HEK293 (cell line): ENCODE results near the gene SLC25A44.

Experiments
- CTCF ChIP-seq: fragments of 450-650 bp; formaldehyde crosslinking; IDR thresholded peaks from 2 replicates; pipeline ENCODE4 v1.5.1; 2016; ENCODE audit warnings: missing biosample characterization, missing genetic modification characterization
- KLF1 ChIP-seq: fragments of 450-650 bp; formaldehyde crosslinking; IDR thresholded peaks from 2 replicates; pipeline ENCODE4 v1.5.1; 2016; ENCODE audit warnings: missing biosample characterization, missing genetic modification characterization
- PRDM10 ChIP-seq: fragments of 450-650 bp; formaldehyde crosslinking; IDR thresholded peaks from 2 replicates; pipeline ENCODE4 v1.5.1; 2016; ENCODE audit warnings: missing biosample characterization, missing genetic modification characterization
- YY1 ChIP-seq: fragments of 450-650 bp; formaldehyde crosslinking; IDR thresholded peaks from 2 replicates; pipeline ENCODE4 v1.5.1; 2018; ENCODE audit warnings: missing biosample characterization, missing genetic modification characterization
- ZNF169 ChIP-seq: fragments of 450-650 bp; formaldehyde crosslinking; IDR thresholded peaks from 2 replicates; pipeline ENCODE4 v1.5.1; 2016; ENCODE audit warnings: missing biosample characterization, missing genetic modification characterization
- ZNF274 ChIP-seq, 2 experiments: fragments of 200-500 bp in 1 of 2; fragments of 450-650 bp in 1 of 2; sonication (Bioruptor generic) in 1 of 2; formaldehyde crosslinking in 1 of 2; IDR thresholded peaks; 2 replicates each; pipeline versions ENCODE4 v1.5.1 to v1.6.1; 2014 to 2016; ENCODE audit warnings: borderline replicate concordance in 1 of 2, inconsistent platforms in 1 of 2, low read length in 1 of 2, missing biosample characterization in 1 of 2, missing genetic modification characterization in 1 of 2
- ZNF423 ChIP-seq: fragments of 450-650 bp; formaldehyde crosslinking; IDR thresholded peaks from 2 replicates; pipeline ENCODE4 v1.5.1; 2016; ENCODE audit warnings: missing biosample characterization, missing genetic modification characterization
- ZNF529 ChIP-seq: fragments of 450-650 bp; formaldehyde crosslinking; IDR thresholded peaks from 2 replicates; pipeline ENCODE4 v1.5.1; 2017; ENCODE audit warnings: missing genetic modification characterization, missing biosample characterization; ENCODE audit not compliant: insufficient replicate concordance
- ZNF639 ChIP-seq: fragments of 450-650 bp; formaldehyde crosslinking; IDR thresholded peaks from 2 replicates; pipeline ENCODE4 v1.5.1; 2016; ENCODE audit warnings: missing biosample characterization, missing genetic modification characterization
- ZSCAN16 ChIP-seq: fragments of 450-650 bp; formaldehyde crosslinking; IDR thresholded peaks from 2 replicates; pipeline ENCODE4 v1.5.1; 2016; ENCODE audit warnings: missing biosample characterization, missing genetic modification characterization

GRCh38 chr1:156164125-156164831 is 29.6 kb upstream of the SLC25A44 start:
- TF ChIP-seq ZNF274 (IDR thresholded peaks at IDR 0.05; ENCODE audit: low read length) = no peak
- no peak for TF ChIP-seq ZNF274 (tag by site-specific recombination; IDR thresholded peaks at IDR 0.05; ENCODE audit: borderline replicate concordance)
- no peak for TF ChIP-seq CTCF
- TF ChIP-seq KLF1 = no peak
- TF ChIP-seq ZSCAN16 (tag by site-specific recombination) = no peak
- TF ChIP-seq YY1 = no peak
- no peak for TF ChIP-seq ZNF423 (tag by site-specific recombination)
- no peak for TF ChIP-seq PRDM10
- TF ChIP-seq ZNF639 (tag by site-specific recombination) = no peak
- TF ChIP-seq ZNF529 (tag by site-specific recombination) = no peak
- TF ChIP-seq ZNF169 (tag by site-specific recombination) = no peak
